Gastrocnemius medialis (tissue), 4 donors: ENCODE data around the gene BCL7C. TPM values are rescaled to one million over a fixed set of nuclear protein-coding genes. Genes with fewer than 3 reads are reported as not detected.

ENCODE experiments used
- ATAC-seq, 2 donors: fragments of 150-250 bp; one replicate each; pipeline ENCODE4 v1.9.1; 2016
- DNase-seq, 2 donors: peaks; one replicate each; pipeline ENCODE4 v3.0.0-alpha.2; 2019
- H3K27ac ChIP-seq, 4 donors: fragments of 200-600 bp; sonication (generic); 1 replicate in 1 of 4; 2 replicates in 3 of 4; pipeline ENCODE4 v1.5.1; 2016 to 2018; ENCODE audit warnings: mild to moderate bottlenecking in 2 of 4, moderate library complexity in 1 of 4
- H3K27me3 ChIP-seq, 3 donors: fragments of 200-600 bp; sonication (generic) in 2 of 3; 1 replicate in 1 of 3; 2 replicates in 2 of 3; pipeline versions ENCODE4 v1.5.1 to v1.6.0; 2016 to 2019; ENCODE audit warnings: mild to moderate bottlenecking in 1 of 3, moderate library complexity in 1 of 3
- H3K36me3 ChIP-seq, 2 donors: fragments of 200-600 bp; sonication (generic) in 1 of 2; one replicate each; pipeline ENCODE4 v1.5.1; 2017 to 2018
- H3K4me1 ChIP-seq, 2 donors: fragments of 200-600 bp; sonication (generic) in 1 of 2; one replicate each; pipeline ENCODE4 v1.5.1; 2016 to 2017; ENCODE audit warnings: mild to moderate bottlenecking in 2 of 2
- H3K4me3 ChIP-seq, 4 donors: fragments of 200-600 bp; sonication (generic) in 3 of 4; 1 replicate in 1 of 4; 2 replicates in 3 of 4; pipeline ENCODE4 v1.5.1; 2016 to 2019; ENCODE audit warnings: mild to moderate bottlenecking in 2 of 4
- H3K9me3 ChIP-seq, 3 donors: fragments of 200-600 bp; sonication (generic) in 2 of 3; 1 replicate in 1 of 3; 2 replicates in 2 of 3; pipeline ENCODE4 v1.5.1; 2016 to 2019
- POLR2A ChIP-seq, 2 donors: fragments of 450-650 bp; IDR thresholded peaks; one replicate each; pipeline ENCODE4 v1.6.1; 2017; ENCODE audit warnings: antibody characterized with exemption in 2 of 2, mild to moderate bottlenecking in 2 of 2, moderate library complexity in 2 of 2
- in situ Hi-C, 4 donors: fragments of 200-750 bp; cut with MboI; loops; one replicate each; pipeline versions ENCODE4 v1.15.0 to v1.8.0; 2017; ENCODE audit warnings: low sequenced_read_pairs in 4 of 4
- intact Hi-C: fragments of 100-400 bp; cut with DNase I; formaldehyde crosslinking; loops from one replicate; pipeline ENCODE4 v1.15.1; 2023; ENCODE audit warnings: low total_unique reads
- total RNA-seq, 4 donors: library from RNA; depleted of rRNA; stranded (reverse); fragments of >200 nt; gene quantifications; one replicate each; pipeline versions ENCODE4 v1.1.0 to v1.2.3, GENCODE V29; 2016
- TF ChIP-seq, protein P1 (sequence below), 5 experiments: fragments of 450-650 bp in 3 of 5; fragments of 200-600 bp in 2 of 5; sonication (generic) in 2 of 5; IDR thresholded peaks in 4 of 5; conservative IDR thresholded peaks in 1 of 5; 1 replicate in 4 of 5; 2 replicates in 1 of 5; pipeline ENCODE4 v1.5.1; 2016 to 2019; ENCODE audit warnings: antibody characterized with exemption in 5 of 5, mild to moderate bottlenecking in 3 of 5, moderate library complexity in 3 of 5

BCL7C gene
- total RNA-seq, 4 donors from 2014 or later: 16.4 to 24.5 (median 22.3) TPM

DNA sequence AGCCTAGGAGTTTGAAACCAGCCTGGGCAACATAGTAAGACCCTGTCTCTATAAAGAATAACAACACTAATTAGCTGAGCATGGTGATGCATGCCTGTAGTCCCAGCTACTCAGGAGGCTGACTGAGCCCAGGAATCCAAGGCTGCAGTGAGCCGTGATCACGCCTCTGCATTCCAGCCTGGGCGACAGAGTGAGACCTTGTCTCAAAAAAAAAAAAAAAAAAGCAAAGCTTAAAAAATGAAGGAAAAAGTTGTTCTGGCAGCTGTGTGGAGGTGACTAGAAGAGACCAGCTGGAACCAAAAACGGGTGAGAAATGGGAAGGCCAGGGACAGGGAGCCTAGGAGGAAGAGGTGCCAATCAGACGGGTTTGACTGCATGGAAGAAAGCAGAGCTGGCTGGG, 4.2 kb downstream of the BCL7C start:
- Histone ChIP-seq H3K27me3 (no peaks in the 10 kb centered on the region), H3K36me3 (peaks cover 0 to 22% of the 10 kb centered on the region in 2 donors), H3K4me3 (no peak overlapping the region), H3K4me1 (peaks cover 12 to 17% of the 10 kb centered on the region in 2 donors), H3K27ac (no peak overlapping the region), H3K9me3 (no peaks in the 10 kb centered on the region)
- TF ChIP-seq, protein P1, sequence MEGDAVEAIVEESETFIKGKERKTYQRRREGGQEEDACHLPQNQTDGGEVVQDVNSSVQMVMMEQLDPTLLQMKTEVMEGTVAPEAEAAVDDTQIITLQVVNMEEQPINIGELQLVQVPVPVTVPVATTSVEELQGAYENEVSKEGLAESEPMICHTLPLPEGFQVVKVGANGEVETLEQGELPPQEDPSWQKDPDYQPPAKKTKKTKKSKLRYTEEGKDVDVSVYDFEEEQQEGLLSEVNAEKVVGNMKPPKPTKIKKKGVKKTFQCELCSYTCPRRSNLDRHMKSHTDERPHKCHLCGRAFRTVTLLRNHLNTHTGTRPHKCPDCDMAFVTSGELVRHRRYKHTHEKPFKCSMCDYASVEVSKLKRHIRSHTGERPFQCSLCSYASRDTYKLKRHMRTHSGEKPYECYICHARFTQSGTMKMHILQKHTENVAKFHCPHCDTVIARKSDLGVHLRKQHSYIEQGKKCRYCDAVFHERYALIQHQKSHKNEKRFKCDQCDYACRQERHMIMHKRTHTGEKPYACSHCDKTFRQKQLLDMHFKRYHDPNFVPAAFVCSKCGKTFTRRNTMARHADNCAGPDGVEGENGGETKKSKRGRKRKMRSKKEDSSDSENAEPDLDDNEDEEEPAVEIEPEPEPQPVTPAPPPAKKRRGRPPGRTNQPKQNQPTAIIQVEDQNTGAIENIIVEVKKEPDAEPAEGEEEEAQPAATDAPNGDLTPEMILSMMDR (IDR thresholded peaks at IDR 0.05 in 4 of 5, conservative IDR thresholded peaks at IDR 0.05 in 1 of 5): no peak
- TF ChIP-seq POLR2A (IDR thresholded peaks at IDR 0.05): no peak
- in situ Hi-C loops (no loop called here), intact Hi-C loops (no loop called here)
- ATAC-seq: no peak
- no peak for DNase-seq

DNA sequence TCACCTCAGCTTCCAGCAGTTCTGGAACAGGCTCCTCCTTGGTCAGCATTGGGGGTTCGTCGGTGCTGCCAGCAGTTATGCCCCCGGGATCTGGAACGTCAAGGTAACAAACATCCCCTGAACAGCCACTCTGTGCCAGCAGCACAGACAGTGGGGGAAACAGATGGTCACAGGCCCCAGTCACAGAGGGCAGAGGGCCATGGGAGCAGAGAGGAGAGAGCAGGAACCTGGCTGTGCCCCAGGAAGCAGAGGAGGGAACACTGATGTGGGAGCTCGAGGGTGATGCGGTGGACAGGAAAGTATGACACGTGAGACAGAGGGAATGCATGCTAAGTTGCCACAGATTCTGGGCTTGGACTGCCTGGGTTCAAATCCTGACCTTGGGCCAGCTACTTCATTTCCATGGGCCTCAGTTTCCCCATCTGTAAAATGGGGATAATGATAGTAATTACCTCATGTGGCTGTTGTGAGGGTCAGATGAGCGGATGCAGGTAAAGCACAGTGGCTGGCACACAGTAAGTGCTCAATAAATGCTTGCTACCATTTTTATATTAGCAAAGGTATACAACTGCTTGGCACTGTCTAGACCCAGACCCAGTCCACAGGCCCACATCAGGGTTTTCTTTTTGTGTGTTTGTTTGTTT, 4.9 kb downstream of the BCL7C start:
- Histone ChIP-seq H3K4me1 (peaks cover 9 to 11% of the 10 kb centered on the region in 2 donors), H3K9me3 (no peaks in the 10 kb centered on the region), H3K27me3 (no peaks in the 10 kb centered on the region), H3K27ac (no peak overlapping the region), H3K36me3 (peaks cover 0 to 22% of the 10 kb centered on the region in 2 donors), H3K4me3 (no peak overlapping the region)
- in situ Hi-C loops: no loop called here
- ATAC-seq (no peak), DNase-seq (no peak)
- TF ChIP-seq, protein P1 (IDR thresholded peaks at IDR 0.05 in 4 of 5, conservative IDR thresholded peaks at IDR 0.05 in 1 of 5): no peak
- no peak for TF ChIP-seq POLR2A (IDR thresholded peaks at IDR 0.05)
- intact Hi-C loops: no loop called here

DNA sequence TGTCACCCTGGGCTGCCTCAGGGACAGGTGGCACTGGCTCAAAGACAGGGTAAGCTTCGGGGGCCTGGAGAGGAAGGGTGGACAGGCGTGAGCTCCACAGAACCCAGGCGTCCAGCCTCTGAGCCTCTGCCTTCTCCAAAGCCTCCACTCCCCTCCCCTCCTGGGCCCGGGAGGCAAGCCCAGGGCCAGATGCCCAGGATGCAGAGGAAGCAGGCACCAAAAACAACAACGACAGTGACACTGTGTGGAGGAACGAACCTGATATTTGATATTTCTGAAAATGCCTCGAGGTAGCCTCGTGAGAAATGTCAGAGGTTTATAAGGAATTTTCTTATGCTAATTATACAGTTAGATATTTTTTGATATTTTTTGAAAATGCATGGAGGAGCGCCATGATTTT, 6.0 kb downstream of the BCL7C start:
- H3K27me3 ChIP-seq: no peaks in the 10 kb centered on the region
- peaks cover 0 to 22% of the 10 kb centered on the region in 2 donors for H3K36me3 ChIP-seq
- H3K27ac ChIP-seq: no peak overlapping the region
- DNase-seq (no peak), ATAC-seq (no peak)
- intact Hi-C loops: no loop called here
- no peak for TF ChIP-seq POLR2A (IDR thresholded peaks at IDR 0.05)
- TF ChIP-seq, protein P1 (IDR thresholded peaks at IDR 0.05 in 4 of 5, conservative IDR thresholded peaks at IDR 0.05 in 1 of 5): no peak
- in situ Hi-C loops: no loop called here
- H3K9me3 ChIP-seq: no peaks in the 10 kb centered on the region
- no peak overlapping the region for H3K4me3 ChIP-seq
- H3K4me1 ChIP-seq: peaks cover 4% of the 10 kb centered on the region in 2 donors

DNA sequence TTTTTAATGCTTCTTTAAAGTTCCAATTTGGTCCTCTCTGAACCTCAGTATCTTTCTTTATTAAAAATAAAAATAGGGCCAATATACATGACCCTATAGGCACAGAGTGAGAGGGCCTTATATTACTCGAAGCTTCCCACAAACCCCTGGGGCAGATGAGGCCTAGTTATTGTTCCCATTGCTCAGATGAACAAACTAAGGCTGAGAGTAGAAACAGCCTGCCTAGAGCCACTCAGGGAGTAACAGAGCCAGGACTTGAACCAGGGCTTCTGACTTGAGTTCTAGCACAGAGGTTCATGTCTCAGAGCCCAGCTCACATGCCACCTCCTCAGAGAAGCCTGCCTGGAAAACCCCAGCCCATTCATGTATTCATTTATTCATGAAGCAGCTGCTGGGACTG, 7.7 kb downstream of the BCL7C start:
- DNase-seq (no peak), ATAC-seq (no peak)
- no peaks in the 10 kb centered on the region for H3K27me3 ChIP-seq
- H3K9me3 ChIP-seq: no peaks in the 10 kb centered on the region
- no peak overlapping the region for H3K4me3 ChIP-seq
- TF ChIP-seq, protein P1 (IDR thresholded peaks at IDR 0.05 in 4 of 5, conservative IDR thresholded peaks at IDR 0.05 in 1 of 5): no peak
- TF ChIP-seq POLR2A (IDR thresholded peaks at IDR 0.05): no peak
- peaks cover 0 to 15% of the 10 kb centered on the region in 2 donors for H3K36me3 ChIP-seq
- H3K4me1 ChIP-seq: no peaks in the 10 kb centered on the region
- in situ Hi-C loops: no loop called here
- H3K27ac ChIP-seq: no peak overlapping the region
- intact Hi-C loops: no loop called here

DNA sequence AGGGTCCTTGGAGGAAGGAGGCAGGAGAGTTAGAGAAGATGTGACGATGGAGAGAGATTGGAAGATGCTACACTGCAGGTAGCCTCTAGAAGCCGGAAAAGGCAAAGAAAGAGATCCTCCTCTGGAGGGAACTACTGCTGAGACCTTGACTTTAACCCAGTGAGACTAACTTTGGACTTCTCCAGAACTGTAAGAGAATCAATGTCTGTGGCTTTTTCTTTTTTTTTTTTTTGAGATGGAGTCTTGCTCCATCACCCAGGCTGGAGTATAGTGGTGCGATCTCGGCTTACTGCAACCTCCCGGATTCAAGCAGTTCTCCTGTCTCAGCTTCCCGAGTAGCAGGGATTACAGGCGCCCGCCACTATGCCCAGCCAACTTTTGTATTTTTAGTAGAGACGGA, 8.7 kb downstream of the BCL7C start:
- H3K36me3 ChIP-seq: peaks cover 0 to 15% of the 10 kb centered on the region in 2 donors
- H3K9me3 ChIP-seq: no peaks in the 10 kb centered on the region
- no peak overlapping the region for H3K4me3 ChIP-seq
- H3K27me3 ChIP-seq: no peaks in the 10 kb centered on the region
- H3K27ac ChIP-seq: no peak overlapping the region
- DNase-seq (no peak), ATAC-seq (no peak)
- in situ Hi-C loops: no loop called here
- H3K4me1 ChIP-seq: no peaks in the 10 kb centered on the region
- no peak for TF ChIP-seq POLR2A (IDR thresholded peaks at IDR 0.05)
- TF ChIP-seq, protein P1 (IDR thresholded peaks at IDR 0.05 in 4 of 5, conservative IDR thresholded peaks at IDR 0.05 in 1 of 5): no peak
- intact Hi-C loops: no loop called here
